ENCODE measurements around the gene NR1H4. TPM values are rescaled to one million over a fixed set of nuclear protein-coding genes. Genes with fewer than 3 reads are reported as not detected.
A peak's percentile ranks its signal among the peaks of the same experiment; 100 is the strongest.

NR1H4 gene
- total and polyA plus RNA-seq, 2 of the 13 experiments (the other 11 are each of a cell fraction or from before 2014, with no cell fraction given): 27.3 to 114 TPM

GRCh38 chr12:100565987-100566545 is 92.4 kb downstream of the NR1H4 start:
- intact Hi-C loops (cut with micrococcal nuclease; ENCODE audit: unreplicated experiment): no loop called here
- WGBS (ENCODE audit: low lambda C conversion rate): 60% methylated on average over 2 of the region's 3 CpGs
- FAIRE-seq: no peak

GRCh38 chr12:100566887-100567637 is 93.4 kb downstream of the NR1H4 start:
- FAIRE-seq (no peak), ATAC-seq (peak; percentile 35; the same call in 2 of the 3 replicates), DNase-seq (ENCODE audit: low spot score) (no peak)
- peaks cover 11% of the 10 kb centered on the region; the same call in 1 of the 2 replicates for H3K4me1 ChIP-seq (ENCODE audit: insufficient read depth, low read length)
- H3K9me3 ChIP-seq (ENCODE audit: low read length): no peaks in the 10 kb centered on the region
- no TSS peak for BruUV-seq (replicated peaks)
- no peak overlapping the region for H3K4me2 ChIP-seq (ENCODE audit: low read depth, low read length)
- H4K20me1 ChIP-seq (ENCODE audit: insufficient read depth, low read length): no peaks in the 10 kb centered on the region
- CTCF ChIA-PET (ENCODE audit: low intra/inter-chr PET ratio, low total read pairs): no interaction called here
- in situ Hi-C loops (cut with HindIII; ENCODE audit: extremely low pct_ligation_motif_present, low pct_unique_long_range_greater_than_20kb): no loop called here
- intact Hi-C loops (cut with micrococcal nuclease; ENCODE audit: unreplicated experiment): no loop called here
- no peak overlapping the region for H3K9ac ChIP-seq (ENCODE audit: insufficient read depth, low read depth, low read length)
- TF ChIP-seq MNT (IDR thresholded peaks at IDR 0.05) (peak; percentile 56; the same call in 1 of the 2 replicates), FOXO1 (CRISPR knock-in tag; IDR thresholded peaks at IDR 0.05) (no peak)
- 0 out of 5 replicates have a peak, but pooled peaks cover 0 to under 1% of the 10 kb centered on the region in 2 experiments for H3K27me3 ChIP-seq (ENCODE audit: control insufficient read depth in 1 of 2, insufficient read depth in 2 of 2, low read length in 2 of 2)
- H3K79me2 ChIP-seq (ENCODE audit: insufficient read depth, low read length): no peaks in the 10 kb centered on the region
- no peak overlapping the region for H3K4me3 ChIP-seq (replicated peaks in 1 of 3; ENCODE audit: insufficient read depth in 1 of 3, low read depth in 2 of 3, low read length in 3 of 3)
- peaks cover 0 to 3% of the 10 kb centered on the region in 2 experiments; a peak in 1 of 5 replicates for H3K36me3 ChIP-seq (replicated peaks in 1 of 2; ENCODE audit: control insufficient read depth in 1 of 2, insufficient read depth in 2 of 2, low read length in 2 of 2)
- no peak overlapping the region for H3K27ac ChIP-seq (ENCODE audit: extremely low read length, insufficient read depth, low read length)
- POLR2A ChIA-PET: interaction anchor here (1.4 kb wide), 1 partner anchor 9 kb away, joined by 3 read pairs; no protein-coding TSS in a partner anchor
- H2AFZ ChIP-seq (ENCODE audit: low read length): no peak overlapping the region
- 16% methylated on average over 3 of the region's 3 CpGs for WGBS (ENCODE audit: low lambda C conversion rate)

More at GRCh38 chr12:100565987-100566545, 92.4 kb downstream of the NR1H4 start:
- Histone ChIP-seq H3K4me2 (ENCODE audit: low read depth, low read length) (no peak overlapping the region), H3K36me3 (replicated peaks in 1 of 2; ENCODE audit: control insufficient read depth in 1 of 2, insufficient read depth in 2 of 2, low read length in 2 of 2) (peaks cover 0 to 3% of the 10 kb centered on the region in 2 experiments; a peak in 1 of 5 replicates), H4K20me1 (ENCODE audit: insufficient read depth, low read length) (no peaks in the 10 kb centered on the region), H3K4me1 (ENCODE audit: insufficient read depth, low read length) (peaks cover 11% of the 10 kb centered on the region; the same call in 1 of the 2 replicates), H3K27me3 (ENCODE audit: control insufficient read depth in 1 of 2, insufficient read depth in 2 of 2, low read length in 2 of 2) (no peaks in the 10 kb centered on the region), H2AFZ (ENCODE audit: low read length) (no peak overlapping the region), H3K79me2 (ENCODE audit: insufficient read depth, low read length) (no peaks in the 10 kb centered on the region), H3K27ac (ENCODE audit: extremely low read length, insufficient read depth, low read length) (no peak overlapping the region), H3K4me3 (replicated peaks in 1 of 3; ENCODE audit: insufficient read depth in 1 of 3, low read depth in 2 of 3, low read length in 3 of 3) (no peak overlapping the region), H3K9ac (ENCODE audit: insufficient read depth, low read depth, low read length) (no peak overlapping the region), H3K9me3 (ENCODE audit: low read length) (no peaks in the 10 kb centered on the region)
- ATAC-seq: peak; percentile 67
- no TSS peak for BruUV-seq (replicated peaks)
- DNase-seq (ENCODE audit: low spot score): no peak
- POLR2A ChIA-PET: no interaction called here
- in situ Hi-C loops (cut with HindIII; ENCODE audit: extremely low pct_ligation_motif_present, low pct_unique_long_range_greater_than_20kb): no loop called here
- peak; percentile 50 to 62 for TF ChIP-seq MAFK (conservative IDR thresholded peaks at IDR 0.05 in 1 of 2, IDR thresholded peaks at IDR 0.05 in 1 of 2; ENCODE audit: low read length in 2 of 2)
- peak; percentile 40; the same call in 1 of the 2 replicates for TF ChIP-seq MAFF (IDR thresholded peaks at IDR 0.05; ENCODE audit: low read depth, low read length)
- TF ChIP-seq ZEB1 (IDR thresholded peaks at IDR 0.05; ENCODE audit: insufficient replicate concordance, low read depth): no peak
- CTCF ChIA-PET (ENCODE audit: low intra/inter-chr PET ratio, low total read pairs): no interaction called here
